ENCODE data around the gene EEA1. TPM values are rescaled to one million over a fixed set of nuclear protein-coding genes. Genes with fewer than 3 reads are reported as not detected.

EEA1 gene
- total and polyA plus RNA-seq, 2 of the 4 experiments (the other 2 are of a cell fraction): 4.6 to 12.5 TPM

GRCh38 chr12:92945659-92946220, 16.6 kb upstream of the EEA1 start:
- H3K9me1 ChIP-seq (ENCODE audit: insufficient read depth, low read length): peaks cover 6% of the 10 kb centered on the region
- ChIA-PET POLR2A (ENCODE audit: unreplicated experiment) (no interaction called here), CTCF (no interaction called here)
- no peak overlapping the region for H4K8ac ChIP-seq (ENCODE audit: low read depth in 2 of 2, low read length in 2 of 2)
- no peak overlapping the region for H2BK120ac ChIP-seq (ENCODE audit: low read depth, low read length)
- H3K27ac ChIP-seq (ENCODE audit: insufficient read depth, low read length): no peak overlapping the region
- H2BK15ac ChIP-seq (ENCODE audit: low read depth, low read length): no peak overlapping the region
- no CpG with 5 or more reads among the region's 2 CpGs for WGBS, 2 experiments (ENCODE audit: extremely low coverage in 2 of 2, insufficient read length in 1 of 2)
- no peak overlapping the region for H2AFZ ChIP-seq (replicated peaks; ENCODE audit: low read length, poor library complexity)
- H3K4me2 ChIP-seq (ENCODE audit: low read depth, low read length): no peak overlapping the region
- H3K14ac ChIP-seq (replicated peaks; ENCODE audit: low read depth, low read length): no peak overlapping the region
- H4K91ac ChIP-seq (ENCODE audit: insufficient read depth, low read depth, low read length): no peak overlapping the region
- no peak overlapping the region for H2AK5ac ChIP-seq (ENCODE audit: low read depth, low read length)
- no TSS peak for BruUV-seq (replicated peaks)
- H2BK20ac ChIP-seq (ENCODE audit: low read depth, low read length): no peak overlapping the region
- in situ Hi-C loops (cut with MboI; ENCODE audit: low sequenced_read_pairs) (no loop called here), dilution Hi-C loops (cut with HindIII; ENCODE audit: low sequenced_read_pairs, unreplicated experiment) (no loop called here), intact Hi-C loops (cut with micrococcal nuclease) (no loop called here)
- ATAC-seq (ENCODE audit: low read depth) (no peak), DNase-seq (no peak)
- H3K27me3 ChIP-seq (ENCODE audit: control insufficient read depth, insufficient read depth, low read length): no peaks in the 10 kb centered on the region
- H3K9me3 ChIP-seq (ENCODE audit: control insufficient read depth, insufficient read depth, low read length): no peaks in the 10 kb centered on the region
- no peak overlapping the region for H3K9ac ChIP-seq (ENCODE audit: low read depth, low read length)
- H3K4me3 ChIP-seq (ENCODE audit: insufficient read depth, low read depth, low read length): no peak overlapping the region
- H4K5ac ChIP-seq (ENCODE audit: low read depth, low read length): no peak overlapping the region
- H2AK9ac ChIP-seq (replicated peaks; ENCODE audit: low read depth, low read length, poor library complexity): no peak overlapping the region
- no peak overlapping the region for H3K56ac ChIP-seq (ENCODE audit: extremely low read depth, insufficient read depth, low read length)
- no peak overlapping the region for H3K4ac ChIP-seq (ENCODE audit: low read depth, low read length)
- no peaks in the 10 kb centered on the region for H4K20me1 ChIP-seq (ENCODE audit: insufficient read depth, low read length)
- H3K18ac ChIP-seq (ENCODE audit: low read depth, low read length): no peak overlapping the region
- H3K79me1 ChIP-seq (ENCODE audit: low read depth in 1 of 2, low read length in 2 of 2): no peaks in the 10 kb centered on the region
- H3K36me3 ChIP-seq (ENCODE audit: control insufficient read depth, insufficient read depth, low read length): no peaks in the 10 kb centered on the region
- no peak overlapping the region for H2BK5ac ChIP-seq (ENCODE audit: low read depth, low read length, poor library complexity, severe bottlenecking)
- H3K23ac ChIP-seq (ENCODE audit: low read depth, low read length): no peak overlapping the region
- H3K4me1 ChIP-seq (ENCODE audit: control insufficient read depth, insufficient read depth, low read length): peaks cover 7% of the 10 kb centered on the region
- TF ChIP-seq CEBPB (IDR thresholded peaks at IDR 0.05; ENCODE audit: low read depth, low read length): no peak
- no peak for TF ChIP-seq RAD21 (IDR thresholded peaks at IDR 0.05; ENCODE audit: low read length)
- TF ChIP-seq ELK1 (IDR thresholded peaks at IDR 0.05; ENCODE audit: borderline replicate concordance, low read depth, low read length): no peak
- TF ChIP-seq USF2 (IDR thresholded peaks at IDR 0.05; ENCODE audit: low read depth, low read length): no peak
- no peak for TF ChIP-seq CHD1 (IDR thresholded peaks at IDR 0.05; ENCODE audit: low read depth, low read length)
- no peak for TF ChIP-seq MAFK (IDR thresholded peaks at IDR 0.05; ENCODE audit: low read depth, low read length)
- no peak for TF ChIP-seq NFE2L2 (IDR thresholded peaks at IDR 0.05; ENCODE audit: low read depth, low read length)
- TF ChIP-seq BHLHE40 (IDR thresholded peaks at IDR 0.05; ENCODE audit: low read depth, low read length): no peak
- no peak for TF ChIP-seq MXI1 (IDR thresholded peaks at IDR 0.05; ENCODE audit: borderline replicate concordance, low read depth, low read length)
- no peak for TF ChIP-seq CTCF (conservative IDR thresholded peaks at IDR 0.05; ENCODE audit: low read depth, low read length)
- TF ChIP-seq SMC3 (IDR thresholded peaks at IDR 0.05; ENCODE audit: low read depth, low read length): no peak
- no peak for TF ChIP-seq RFX5 (IDR thresholded peaks at IDR 0.05; ENCODE audit: low read depth, low read length)
- TF ChIP-seq MAZ (IDR thresholded peaks at IDR 0.05; ENCODE audit: borderline replicate concordance, low read depth, low read length): no peak
- no peak for TF ChIP-seq FOS (IDR thresholded peaks at IDR 0.05; ENCODE audit: low read depth, low read length)
- TF ChIP-seq POLR2A (IDR thresholded peaks at IDR 0.05; ENCODE audit: low read depth, low read length): no peak
- no peak for TF ChIP-seq RCOR1 (IDR thresholded peaks at IDR 0.05; ENCODE audit: insufficient replicate concordance, low read length)
